Stimulated activated CD4-positive, alpha-beta T cell treated with anti-CD3 and anti-CD28 coated beads, Interleukin-12 subunit alpha, Interleukin-12 subunit beta, amount 100 ng/mL, for 48 hours (primary cell): Measurements from ENCODE around the gene GPR107.

ENCODE experiments used
- DNase-seq, 3 donors: peaks; one replicate each; pipeline ENCODE4 v3.0.0-alpha.2; 2020; ENCODE audit warnings: low read depth in 2 of 3, low spot score in 1 of 3

GPR107 gene

DNA sequence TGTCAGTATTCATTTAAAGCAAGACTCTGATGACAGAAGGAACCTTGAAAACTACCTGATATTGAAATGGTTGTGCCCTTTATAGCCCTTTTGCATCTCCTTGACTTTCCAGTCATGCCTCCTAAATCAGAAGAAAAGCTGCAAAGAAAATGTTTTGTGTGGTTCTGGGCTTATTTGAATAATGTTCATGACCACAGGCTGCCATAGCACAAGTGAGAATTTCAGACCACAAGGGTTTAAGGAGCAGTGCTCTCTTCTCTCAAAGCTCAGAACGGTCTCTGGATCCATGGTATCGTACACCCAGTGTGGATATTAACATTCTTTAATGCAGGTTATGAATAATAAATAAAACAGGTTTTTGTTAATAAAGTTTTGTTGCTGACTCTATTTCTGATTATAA is 54.2 kb downstream of the GPR107 start:
- no peak for DNase-seq

DNA sequence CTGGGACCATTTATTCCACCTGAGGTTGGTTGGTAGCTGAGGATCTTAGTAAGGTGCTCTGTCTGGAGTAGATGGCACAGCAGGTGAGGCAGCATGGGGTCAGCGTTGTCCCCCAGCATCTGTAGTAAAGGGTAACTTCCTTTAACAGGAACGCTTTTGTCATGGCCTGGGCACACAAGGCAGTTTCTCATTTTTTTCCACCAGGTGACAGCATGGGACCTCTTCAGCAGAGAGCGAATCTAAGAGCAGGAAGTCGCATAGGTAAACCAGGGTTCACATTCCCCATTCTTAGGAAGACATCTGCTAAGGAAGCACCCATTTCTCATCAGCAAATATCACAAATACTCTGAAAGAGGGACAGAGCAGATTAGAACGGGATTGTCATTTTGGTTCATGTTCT is 56.5 kb downstream of the GPR107 start:
- DNase-seq = no peak

DNA sequence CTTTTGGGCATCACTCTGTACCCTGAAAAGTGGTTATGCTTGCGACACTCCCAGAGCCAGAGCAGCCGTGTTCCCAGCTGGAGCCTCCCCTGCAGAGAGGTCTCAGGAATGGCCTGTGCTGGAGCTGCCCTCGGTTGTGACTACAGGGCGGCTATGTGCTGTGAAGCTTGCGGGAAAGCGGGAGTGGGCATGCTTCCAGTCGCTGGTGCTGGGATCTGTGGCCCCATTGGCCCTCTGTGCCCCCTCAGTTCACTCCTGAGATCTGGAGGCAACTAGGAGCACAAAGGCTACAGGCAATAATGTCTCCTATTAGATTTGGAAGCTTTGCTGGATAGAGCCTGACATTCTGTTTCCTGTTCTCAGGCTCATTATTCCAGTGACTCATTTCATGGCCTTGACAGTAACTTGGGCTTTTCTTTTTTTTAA is 56.9 kb downstream of the GPR107 start:
- DNase-seq = no peak

DNA sequence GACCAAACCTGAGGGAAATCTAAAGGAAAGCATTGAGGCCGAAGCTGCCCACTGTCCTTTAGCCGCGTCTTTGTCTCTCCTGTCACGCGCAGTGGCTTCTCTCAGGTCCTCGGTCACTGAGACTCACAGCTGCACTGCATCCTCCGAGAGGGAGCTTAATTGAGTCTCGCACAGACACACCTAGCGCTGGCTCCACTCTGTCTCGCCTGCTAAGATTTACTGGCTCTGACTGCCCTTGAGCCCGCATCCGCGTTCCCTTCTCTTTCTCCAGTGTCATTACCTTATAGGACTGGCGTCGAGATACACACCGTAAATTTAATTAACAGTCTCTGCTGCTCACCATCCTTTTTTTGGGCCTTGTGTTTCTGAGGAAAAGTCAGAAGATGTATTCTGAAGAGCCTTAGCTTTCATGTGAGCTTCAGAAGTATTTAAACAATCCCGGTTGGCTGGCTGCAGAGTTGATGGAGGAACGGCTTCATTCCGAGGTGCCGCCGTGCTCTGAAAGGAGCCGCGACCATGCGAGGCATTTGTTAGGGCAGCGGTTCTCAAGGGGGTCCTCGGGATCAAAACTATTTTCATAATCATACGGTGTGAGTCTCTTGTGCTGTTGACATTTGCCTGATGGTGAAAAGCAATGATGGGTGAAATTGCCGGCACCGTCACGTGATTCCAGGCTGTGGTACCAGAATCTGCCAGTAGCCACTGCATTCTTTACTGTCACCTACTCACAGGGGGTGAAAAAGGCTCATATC is 58.3 kb downstream of the GPR107 start:
- DNase-seq = no peak

DNA sequence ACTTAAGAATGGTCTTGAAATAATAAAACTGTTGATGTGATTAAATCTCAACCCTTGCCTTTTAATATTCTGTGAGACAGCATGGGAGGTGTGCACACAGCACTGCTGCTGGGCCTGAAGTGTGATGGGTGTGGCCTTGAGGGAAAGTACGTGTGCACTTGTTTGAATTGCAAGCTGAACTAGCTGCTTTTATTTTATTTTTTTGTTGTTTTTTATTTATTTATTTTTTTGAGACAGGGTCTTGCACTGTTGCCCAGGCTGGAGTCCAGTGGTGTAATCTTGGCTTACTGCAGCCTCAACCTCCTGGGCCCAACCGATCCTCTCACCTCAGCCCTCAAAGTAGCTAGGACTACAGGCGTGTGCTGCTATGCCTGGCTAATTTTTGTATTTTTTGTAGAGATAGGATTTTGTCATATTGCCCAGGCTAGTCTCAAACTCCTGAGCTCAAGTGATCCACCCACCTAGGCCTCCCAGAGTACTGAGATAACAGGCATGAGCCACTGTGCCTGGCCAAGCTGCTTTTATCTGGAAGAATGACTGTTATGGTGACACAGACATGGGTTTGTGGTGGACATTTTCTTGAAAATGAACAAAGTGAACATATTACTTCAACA is 58.9 kb downstream of the GPR107 start:
- DNase-seq = no peak

DNA sequence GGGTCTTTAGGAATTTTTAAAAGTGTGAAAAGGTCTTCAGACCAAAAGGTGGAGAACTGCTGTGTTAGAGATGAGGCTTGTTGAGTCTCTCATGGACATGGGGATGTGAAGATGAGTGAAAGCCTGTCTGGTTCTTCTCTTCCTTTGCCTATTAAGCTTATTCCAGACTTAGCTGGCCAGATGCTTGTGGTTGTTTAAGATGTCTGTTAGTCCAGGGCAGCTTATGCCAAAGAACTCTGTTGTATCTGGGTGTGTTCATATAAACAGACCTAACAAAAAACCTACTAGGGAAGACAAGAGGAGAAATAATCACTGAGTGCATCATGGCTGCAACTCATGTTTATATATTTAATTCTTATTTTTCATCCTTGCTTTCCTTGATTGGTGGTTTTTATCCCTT is 61.0 kb downstream of the GPR107 start:
- DNase-seq = no peak

DNA sequence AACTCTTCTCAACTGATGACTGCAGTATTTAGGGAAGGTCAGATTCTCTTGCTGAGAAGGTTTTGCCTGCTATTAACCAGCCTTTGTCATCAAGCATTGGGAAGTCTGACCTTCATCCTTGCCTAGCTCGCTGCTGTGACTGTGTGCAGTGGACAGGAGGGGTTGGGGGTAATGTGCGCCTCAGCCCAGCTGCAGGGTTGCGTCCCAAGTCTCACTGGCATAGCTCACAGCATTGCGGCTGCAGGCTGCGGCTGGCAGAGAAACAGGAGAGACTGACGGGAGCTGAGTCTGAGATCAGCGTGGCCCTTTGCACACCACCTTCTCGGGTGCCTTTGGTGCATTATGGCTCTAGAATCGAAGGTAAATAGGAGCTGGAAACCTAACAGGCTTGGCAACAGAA is 62.6 kb downstream of the GPR107 start:
- DNase-seq = no peak

DNA sequence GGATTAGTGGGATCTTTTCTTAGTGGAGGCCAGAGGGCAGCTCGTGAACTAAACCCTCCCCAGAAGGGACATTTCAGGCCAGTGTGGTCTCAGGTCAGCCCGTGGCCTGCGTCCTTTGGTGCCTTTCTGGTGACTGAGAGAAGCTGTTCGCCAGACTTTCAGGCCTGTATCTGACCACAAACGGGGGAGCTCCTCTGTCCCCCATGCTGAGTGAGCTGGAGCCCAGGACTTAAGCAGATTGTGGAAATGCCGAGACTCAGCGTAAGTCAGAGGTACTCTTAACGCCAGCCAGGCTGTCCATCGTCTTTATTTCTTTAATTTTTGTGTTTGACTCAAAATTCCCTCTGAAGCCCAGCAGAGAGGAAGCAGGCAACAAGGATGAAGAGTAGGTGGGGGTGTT is 63.7 kb downstream of the GPR107 start:
- no peak for DNase-seq

DNA sequence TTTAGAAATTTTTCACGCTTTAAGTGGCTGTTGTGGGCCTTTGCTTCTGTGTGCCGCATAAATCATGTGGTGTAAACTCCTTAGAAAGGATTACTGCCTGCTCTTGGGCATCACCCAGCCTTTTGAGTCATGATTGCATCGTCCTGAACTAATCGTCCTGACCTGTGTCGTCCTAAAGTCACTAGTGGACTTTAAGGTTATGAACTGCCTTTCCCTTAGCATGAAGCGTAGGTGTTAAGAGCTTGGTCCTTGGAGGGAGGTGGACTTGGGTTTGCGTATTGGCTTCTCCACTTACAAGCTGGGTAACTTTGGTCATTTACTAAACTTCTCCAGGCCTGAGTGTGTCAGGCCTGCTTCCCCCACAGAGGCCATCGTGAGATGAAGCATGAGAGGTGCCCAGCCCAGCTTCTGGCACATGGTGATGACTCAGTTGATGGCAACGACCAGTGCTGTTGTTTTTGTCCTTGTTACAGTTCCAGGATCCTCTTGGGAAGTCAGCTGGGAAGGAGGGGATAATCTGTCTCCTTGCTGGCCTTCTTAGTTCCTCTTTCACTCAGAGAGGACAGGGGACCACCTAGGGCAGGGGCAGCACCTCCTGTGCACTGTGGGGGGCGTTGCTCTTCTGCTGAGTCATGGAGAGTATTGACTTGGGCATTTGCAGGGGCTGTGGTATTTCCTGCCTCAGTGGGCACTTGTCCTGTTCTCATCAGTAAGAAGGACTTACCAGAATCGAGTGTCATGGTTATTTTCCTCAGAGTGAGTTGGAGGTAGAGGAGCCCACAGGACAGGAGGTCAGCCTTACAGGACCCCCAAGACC is 64.3 kb downstream of the GPR107 start:
- no peak for DNase-seq

DNA sequence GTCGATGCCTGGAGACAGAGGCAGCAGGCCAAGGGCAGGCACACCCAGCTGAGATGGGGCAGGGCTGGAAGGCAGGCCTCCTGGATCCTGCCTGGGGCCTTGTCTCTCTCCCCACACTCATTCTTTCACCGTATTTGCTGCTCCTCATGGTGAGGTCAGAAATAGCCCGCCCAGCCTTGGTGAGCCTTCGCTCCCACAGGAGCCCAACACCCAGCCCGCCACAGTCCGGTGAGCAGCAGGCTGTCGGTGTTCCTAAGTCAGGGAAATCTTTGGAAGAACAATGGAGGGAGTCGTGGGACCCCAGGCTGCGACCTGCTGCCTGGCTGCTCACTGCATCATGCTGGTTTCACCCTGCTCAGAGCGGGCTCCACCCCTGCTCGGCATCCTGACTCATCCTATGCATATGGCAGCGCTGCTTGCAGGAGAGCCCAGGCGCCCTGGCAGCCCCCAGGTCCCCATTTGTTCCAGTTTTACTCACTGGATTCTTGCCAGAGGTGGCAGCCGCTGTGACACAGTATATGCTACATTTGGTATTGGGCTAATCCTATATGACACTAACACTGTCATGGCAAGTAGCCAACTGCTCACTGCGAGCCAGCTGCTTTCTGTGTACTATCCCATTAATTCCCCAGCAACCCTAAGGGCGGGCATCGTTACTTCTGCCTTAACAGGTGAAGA is 65.3 kb downstream of the GPR107 start:
- DNase-seq = no peak

DNA sequence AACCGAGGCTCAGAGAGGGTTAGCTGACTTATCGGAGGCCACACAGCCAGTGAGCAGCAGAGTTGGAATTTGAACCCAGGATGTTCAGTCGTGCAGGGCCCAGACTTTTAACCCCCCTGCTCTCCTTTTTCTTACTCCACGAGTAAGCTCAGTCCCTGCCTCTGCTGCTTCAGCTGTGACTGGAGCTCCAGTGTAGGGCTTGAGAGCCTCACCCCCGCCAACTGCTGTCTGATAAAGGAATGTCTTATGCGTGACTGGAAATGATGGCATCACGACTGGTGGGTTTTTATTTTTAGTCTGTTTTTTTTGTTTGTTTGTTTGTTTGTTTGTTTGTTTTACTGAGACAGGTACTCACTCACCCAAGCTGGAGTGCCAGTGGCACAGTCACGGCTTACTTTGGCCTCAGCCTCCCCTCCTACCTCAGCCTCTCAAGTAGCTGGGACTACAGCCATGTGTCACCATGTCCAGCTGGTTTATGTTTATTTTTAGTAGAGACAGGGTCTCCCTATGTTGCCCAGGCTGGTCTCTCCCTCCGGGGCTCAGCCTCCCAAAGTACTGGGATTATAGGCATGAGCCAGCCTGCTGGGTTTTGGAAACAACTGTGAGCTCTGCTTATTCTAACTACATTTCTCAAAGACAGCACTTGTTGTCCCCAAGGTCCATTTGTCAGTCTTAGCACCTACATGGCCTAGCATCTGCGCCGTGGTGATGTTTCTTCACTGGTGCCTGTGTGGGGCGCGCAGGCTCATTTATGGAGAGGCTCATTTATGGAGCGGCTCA is 66.0 kb downstream of the GPR107 start:
- no peak for DNase-seq

DNA sequence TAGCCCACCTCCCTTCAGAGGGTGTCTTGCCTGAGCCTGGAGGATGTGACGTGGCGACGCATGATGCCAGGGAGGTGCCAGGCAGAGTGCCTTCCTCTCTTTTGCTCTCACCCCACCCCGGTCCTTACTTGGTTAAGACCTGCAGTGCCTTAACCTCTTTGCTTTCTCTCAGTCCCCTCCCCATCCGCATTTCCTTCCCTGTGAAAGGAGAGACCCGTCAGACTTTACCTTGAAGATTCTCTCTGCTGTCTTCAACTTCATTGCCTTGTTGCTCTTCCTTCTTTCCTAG is 66.5 kb downstream of the GPR107 start:
- no peak for DNase-seq

DNA sequence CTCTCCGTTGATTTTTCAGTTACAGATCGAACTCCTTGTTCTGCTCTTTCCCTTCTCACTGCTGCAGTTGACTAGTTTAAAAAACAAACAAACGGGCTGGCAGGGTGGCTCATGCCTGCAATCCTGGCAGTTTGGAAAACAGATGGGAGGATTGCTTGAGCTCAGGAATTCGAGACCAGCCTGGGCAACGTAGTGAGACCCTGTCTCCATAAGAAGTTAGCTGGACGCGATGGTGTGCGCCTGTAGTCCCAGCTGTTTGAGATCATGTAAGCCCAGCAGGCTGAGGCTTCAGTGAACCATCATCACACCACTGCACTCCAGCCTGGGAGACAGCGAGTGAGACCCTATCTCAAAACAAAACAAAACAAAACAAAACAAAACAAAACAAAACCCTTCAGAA is 67.1 kb downstream of the GPR107 start:
- DNase-seq = no peak

DNA sequence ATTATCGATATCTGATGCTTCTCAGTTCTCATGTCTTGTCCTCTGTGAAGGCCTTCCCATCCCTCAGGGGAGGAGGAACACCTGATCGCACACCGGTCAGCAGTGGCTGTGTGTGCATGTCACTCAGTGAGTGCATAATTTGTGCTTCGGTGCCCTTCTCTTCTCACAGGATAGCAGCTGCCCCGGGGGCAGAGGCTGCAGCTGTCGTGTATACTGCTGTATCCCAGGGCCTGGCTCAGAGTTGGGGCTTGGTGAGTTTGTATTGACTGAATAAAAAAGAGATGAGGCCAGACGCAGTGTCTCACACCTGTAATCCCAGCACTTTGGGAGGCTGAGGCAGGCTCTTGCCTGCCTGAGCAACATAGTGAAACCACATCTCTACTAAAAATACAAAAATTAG is 68.8 kb downstream of the GPR107 start:
- DNase-seq = no peak

DNA sequence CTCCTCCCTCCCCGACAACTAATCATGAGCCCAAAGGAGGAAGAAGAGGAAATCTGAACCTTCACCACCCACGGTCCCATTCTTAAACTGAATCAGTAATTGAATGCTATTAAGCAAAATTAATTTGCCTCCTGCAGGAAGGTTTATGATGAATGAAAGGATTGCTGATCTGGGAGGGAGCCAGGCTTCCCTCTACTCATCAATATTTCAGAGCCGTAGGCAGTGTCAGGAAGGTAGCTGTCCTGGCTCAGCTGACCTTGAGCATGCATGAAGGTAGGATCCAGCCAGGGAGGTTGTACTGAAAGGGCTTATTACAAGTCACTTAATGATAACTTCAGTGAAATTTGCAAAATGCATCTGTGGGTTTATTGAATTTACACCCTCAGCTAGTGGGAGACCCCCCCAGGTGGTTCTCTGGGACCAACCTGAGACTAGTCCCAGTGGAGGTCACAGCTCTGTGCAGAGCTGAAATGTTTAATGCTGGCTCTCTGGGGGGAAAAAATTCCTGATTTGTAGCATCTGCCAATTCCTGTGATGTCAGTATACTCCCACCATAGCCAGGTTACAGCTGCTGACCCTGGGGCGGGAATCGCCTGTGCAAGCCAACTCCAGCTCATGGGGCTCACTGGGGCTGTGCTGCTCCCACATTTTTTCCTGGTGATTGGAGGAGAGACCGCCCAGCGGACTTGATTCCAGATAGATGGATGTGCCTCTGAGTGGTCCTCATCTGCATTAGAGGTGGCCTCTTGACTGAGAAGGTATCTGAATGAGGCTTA is 70.6 kb downstream of the GPR107 start:
- no peak for DNase-seq

DNA sequence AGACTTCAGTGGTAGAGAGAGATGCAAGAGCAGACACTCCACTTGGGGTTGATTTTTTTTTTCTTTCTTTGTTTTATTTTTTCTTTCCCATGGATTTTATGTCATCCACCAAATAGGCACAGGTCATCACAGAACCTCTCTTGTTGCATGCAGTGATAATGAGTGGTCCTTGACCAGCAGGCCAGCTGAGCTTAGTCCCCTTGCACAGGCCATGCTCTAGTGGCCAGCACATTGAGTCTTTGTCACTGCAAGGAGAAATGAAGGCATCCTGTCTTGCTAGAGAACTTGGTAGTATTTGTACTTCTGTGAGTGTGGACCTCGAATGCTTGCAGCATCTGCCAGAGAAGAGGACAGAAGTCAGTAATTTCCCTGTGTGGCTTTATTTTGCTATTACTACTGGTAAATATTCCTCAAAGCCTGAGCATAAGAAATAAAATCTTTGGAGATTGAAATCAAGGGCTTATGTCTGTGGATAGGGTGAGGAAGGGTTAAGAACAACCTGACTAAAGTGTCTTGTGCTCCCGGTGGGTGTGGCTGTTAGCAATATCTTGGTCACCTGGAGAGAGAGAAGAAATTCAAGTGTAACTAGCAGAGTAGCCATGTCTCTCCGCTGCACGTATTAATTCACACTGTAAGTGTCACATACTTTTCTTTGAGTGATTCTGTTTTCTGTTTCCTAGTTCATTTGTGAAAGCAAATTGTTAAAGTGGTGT is 73.2 kb downstream of the GPR107 start:
- no peak for DNase-seq

DNA sequence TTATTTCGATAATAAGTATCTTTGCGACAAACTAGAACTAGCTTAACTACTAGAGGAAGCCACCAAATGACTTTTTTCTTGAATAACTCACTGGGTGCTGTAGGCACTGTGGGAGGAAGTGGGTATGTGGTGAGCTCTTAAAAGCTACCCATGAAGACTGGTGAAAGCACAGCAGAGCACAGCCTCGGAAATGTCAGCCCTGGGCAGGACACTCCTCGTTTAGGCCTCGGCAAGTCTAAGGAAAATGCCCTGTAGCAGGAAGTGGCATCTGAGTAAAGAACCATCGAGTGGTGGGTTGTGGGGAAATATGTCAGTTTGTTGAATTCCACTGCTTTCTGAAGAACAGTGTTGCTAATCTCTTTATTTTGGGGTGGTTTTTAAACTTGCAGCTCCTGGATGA is 74.5 kb downstream of the GPR107 start:
- peak; percentile 42 to 50 (median 48) for DNase-seq

DNA sequence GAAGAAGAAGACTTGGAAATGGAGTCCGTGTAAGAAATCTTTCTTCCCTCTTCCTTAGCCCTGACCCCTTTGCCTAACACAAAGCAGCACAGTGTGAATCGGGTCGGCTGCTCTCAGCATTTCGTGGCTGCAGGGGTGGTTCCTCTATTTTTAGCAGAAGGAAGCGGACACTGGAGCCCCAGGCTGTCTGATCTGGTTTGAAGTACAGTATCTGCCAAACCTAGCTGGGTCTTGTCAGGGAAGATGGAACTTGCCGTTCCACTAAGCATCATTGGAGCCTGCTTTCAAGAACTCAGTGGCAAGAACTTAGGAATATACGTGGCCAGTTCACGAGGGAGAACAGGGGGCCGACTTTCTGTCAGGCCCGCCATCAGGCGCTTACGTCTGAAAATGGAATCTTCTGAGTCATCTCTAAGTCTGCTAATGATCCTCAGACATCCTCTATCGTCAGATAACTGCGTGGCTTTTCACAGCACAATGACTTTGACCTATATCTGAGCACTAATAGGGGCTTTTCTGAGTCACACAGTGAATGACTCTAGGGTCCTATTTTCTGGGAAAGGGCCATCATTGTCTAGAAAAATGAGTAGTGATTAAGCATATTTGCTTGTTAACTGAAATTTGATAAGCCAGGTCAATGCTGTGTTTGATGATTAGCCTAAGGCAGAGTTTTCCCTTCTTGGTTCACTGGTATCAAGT is 75.2 kb downstream of the GPR107 start:
- DNase-seq = peak in 2 of 3 donors; percentile 43 to 44

DNA sequence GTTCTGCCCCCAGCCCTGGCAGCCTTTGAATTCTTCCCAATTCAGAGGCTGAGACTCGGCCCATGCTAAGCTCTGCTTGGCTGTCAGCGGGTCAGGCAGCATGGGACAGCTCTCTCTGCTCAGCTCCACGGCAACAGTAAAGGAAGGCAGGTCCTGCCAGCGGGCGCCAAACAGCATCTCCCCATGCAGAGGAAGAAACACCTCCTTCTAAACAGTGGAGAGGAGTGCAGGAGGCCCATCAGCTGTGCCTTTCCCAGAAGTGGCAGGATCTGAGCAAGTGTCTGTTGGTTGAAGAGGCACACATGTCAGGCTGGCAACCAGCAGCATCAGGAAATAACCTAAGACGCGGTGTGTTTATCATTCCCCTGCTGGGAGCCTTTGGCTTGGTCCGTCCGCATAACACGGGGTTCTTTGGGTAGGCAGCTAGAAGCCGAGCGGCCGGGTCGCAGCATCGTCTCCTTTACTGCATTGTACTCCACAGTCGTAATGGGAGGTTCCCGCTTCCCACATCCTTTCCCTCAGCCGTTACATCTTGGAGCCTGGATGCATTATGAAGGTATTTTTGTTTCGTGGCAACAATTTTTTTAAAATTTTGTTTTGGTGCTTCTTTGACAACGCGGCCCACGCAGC is 75.8 kb downstream of the GPR107 start:
- DNase-seq = no peak
